NCI-H226 (cell line): ENCODE measurements around the gene SLC9A5.

ENCODE experiments used
- DNase-seq: peaks from one replicate; pipeline ENCODE4 v3.0.0-alpha.2; 2015

The SLC9A5 gene

GRCh38 chr16:67257486-67258160 is 8.8 kb downstream of the SLC9A5 start:
- no peak for DNase-seq

GRCh38 chr16:67258161-67258835 is 9.5 kb downstream of the SLC9A5 start:
- no peak for DNase-seq

- DNase-seq = no peak
Measured at GRCh38 chr16:67259705-67260104, 10.9 kb downstream of the SLC9A5 start.

- DNase-seq = peak; percentile 38
Measured at GRCh38 chr16:67260426-67261063, 11.8 kb downstream of the SLC9A5 start.

- DNase-seq = no peak
Measured at GRCh38 chr16:67263201-67263600, 14.4 kb downstream of the SLC9A5 start.

- DNase-seq = no peak
Measured at GRCh38 chr16:67264277-67264676, 15.5 kb downstream of the SLC9A5 start.

GRCh38 chr16:67264866-67265265 is 16.1 kb downstream of the SLC9A5 start:
- no peak for DNase-seq

GRCh38 chr16:67265834-67266233 is 17.1 kb downstream of the SLC9A5 start:
- no peak for DNase-seq

- DNase-seq = peak; percentile 96
Measured at GRCh38 chr16:67268136-67268579, 19.4 kb downstream of the SLC9A5 start.

- DNase-seq = peak; percentile 83
Measured at GRCh38 chr16:67269766-67270165, 21.0 kb downstream of the SLC9A5 start.

GRCh38 chr16:67270931-67271338 is 22.2 kb downstream of the SLC9A5 start:
- no peak for DNase-seq

GRCh38 chr16:67271446-67271845 is 22.7 kb downstream of the SLC9A5 start:
- no peak for DNase-seq

GRCh38 chr16:67275321-67275720 is 26.5 kb downstream of the SLC9A5 start:
- no peak for DNase-seq

- DNase-seq = peak; percentile 98
Measured at GRCh38 chr16:67277294-67277998, 28.7 kb downstream of the SLC9A5 start.

GRCh38 chr16:67277999-67278772 is 29.4 kb downstream of the SLC9A5 start:
- DNase-seq = peak; percentile 80

GRCh38 chr16:67278773-67279295 is 30.1 kb downstream of the SLC9A5 start:
- DNase-seq = peak; percentile 76

- DNase-seq = peak; percentile 80
Measured at GRCh38 chr16:67279296-67280089, 30.7 kb downstream of the SLC9A5 start, which contains the start of gene PLEKHG4. Gene PLEKHG4 (plus strand): TSS chr16:67279532. CDS start chr16:67280045, 513 bp downstream.

- no peak for DNase-seq
Measured at GRCh38 chr16:67280090-67281015, 31.6 kb downstream of the SLC9A5 start.

- no peak for DNase-seq
Measured at GRCh38 chr16:67281536-67282446, 33.0 kb downstream of the SLC9A5 start.
